ENCODE results near the gene ZNF385B. TPM values are rescaled to one million over a fixed set of nuclear protein-coding genes. Genes with fewer than 3 reads are reported as not detected.

The ZNF385B gene
- total and polyA plus RNA-seq, 9 of the 15 experiments (the other 6 are each of a cell fraction or from before 2014, with no cell fraction given): 0.50 TPM; not detected in 8

DNA sequence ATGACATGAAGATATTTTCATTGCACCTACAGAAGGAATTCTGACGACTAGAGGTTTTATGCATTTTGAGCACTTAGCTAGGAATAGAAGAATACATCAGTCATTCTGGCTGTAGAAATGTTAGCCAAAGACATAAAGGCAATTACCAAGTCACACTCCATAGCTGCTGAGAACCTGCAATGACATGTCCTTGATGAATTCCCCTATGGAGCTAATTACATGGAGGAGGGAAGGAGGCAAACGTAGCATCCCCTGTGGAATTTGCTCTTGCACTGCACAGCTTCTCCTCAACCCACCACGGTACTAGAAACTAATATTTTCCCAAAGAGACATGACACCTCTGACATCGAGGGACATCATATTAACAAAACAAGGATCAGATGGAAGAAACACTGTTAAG lies 422.8 kb downstream of the ZNF385B start:
- ChIA-PET CTCF (ENCODE audit: low intra/inter-chr PET ratio) (no interaction called here), POLR2A (interaction anchor here (0.9 kb wide), 1 partner anchor 16 kb away, joined by 4 read pairs; no protein-coding TSS in a partner anchor)
- H3K27ac ChIP-seq (ENCODE audit: extremely low read depth, low read depth, low read length): no peak overlapping the region
- no peaks in the 10 kb centered on the region for H4K20me1 ChIP-seq (replicated peaks; ENCODE audit: control insufficient read depth, insufficient read depth, low read length)
- no peaks in the 10 kb centered on the region for H3K4me1 ChIP-seq (replicated peaks in 1 of 2; ENCODE audit: control insufficient read depth in 2 of 2, insufficient read depth in 2 of 2, low read length in 2 of 2)
- FAIRE-seq: no peak
- DNase-seq (ENCODE audit: extremely low read depth in 1 of 4, low spot score in 3 of 4): no peak
- intact Hi-C loops (cut with micrococcal nuclease) (no loop called here), in situ Hi-C loops (cut with MboI) (no loop called here)
- H3K4me3 ChIP-seq: no peak overlapping the region
- H3K9me3 ChIP-seq (replicated peaks; ENCODE audit: control insufficient read depth, insufficient read depth, low read depth, low read length): no peaks in the 10 kb centered on the region
- no peak overlapping the region for H3K9ac ChIP-seq (ENCODE audit: insufficient read depth in 1 of 2, low read depth in 2 of 2, low read length in 2 of 2)
- H3K79me2 ChIP-seq (ENCODE audit: control insufficient read depth, insufficient read depth, low read length): no peaks in the 10 kb centered on the region
- no peaks in the 10 kb centered on the region for H3K36me3 ChIP-seq (ENCODE audit: control insufficient read depth, insufficient read depth, low read length)
- no TSS peak for BruUV-seq (replicated peaks)
- no peak for ATAC-seq
- no peak overlapping the region for H3K4me2 ChIP-seq (ENCODE audit: insufficient read depth, low read length)
- no peak overlapping the region for H2AFZ ChIP-seq (ENCODE audit: low read depth, low read length)
- no peaks in the 10 kb centered on the region for H3K27me3 ChIP-seq (ENCODE audit: control insufficient read depth in 2 of 2, insufficient read depth in 2 of 2, low read length in 2 of 2)
- WGBS (ENCODE audit: insufficient coverage, low coverage, missing lambda C conversion rate): 1% methylated on average over 4 of the region's 4 CpGs
- no peaks in the 10 kb centered on the region for H3K9me1 ChIP-seq (ENCODE audit: control insufficient read depth, insufficient read depth, low read length)
- no peak for TF ChIP-seq ZNF23 (CRISPR knock-in tag; IDR thresholded peaks at IDR 0.05)
- TF ChIP-seq KLF6 (CRISPR knock-in tag; IDR thresholded peaks at IDR 0.05; ENCODE audit: borderline replicate concordance): no peak
- no peak for TF ChIP-seq ZNF140 (CRISPR knock-in tag; IDR thresholded peaks at IDR 0.05)
- TF ChIP-seq, protein P1, sequence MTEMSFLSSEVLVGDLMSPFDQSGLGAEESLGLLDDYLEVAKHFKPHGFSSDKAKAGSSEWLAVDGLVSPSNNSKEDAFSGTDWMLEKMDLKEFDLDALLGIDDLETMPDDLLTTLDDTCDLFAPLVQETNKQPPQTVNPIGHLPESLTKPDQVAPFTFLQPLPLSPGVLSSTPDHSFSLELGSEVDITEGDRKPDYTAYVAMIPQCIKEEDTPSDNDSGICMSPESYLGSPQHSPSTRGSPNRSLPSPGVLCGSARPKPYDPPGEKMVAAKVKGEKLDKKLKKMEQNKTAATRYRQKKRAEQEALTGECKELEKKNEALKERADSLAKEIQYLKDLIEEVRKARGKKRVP (CRISPR knock-in tag; IDR thresholded peaks at IDR 0.05): no peak
- TF ChIP-seq CREBBP (IDR thresholded peaks at IDR 0.05; ENCODE audit: low read depth, low read length): no peak
- TF ChIP-seq, protein P2, sequence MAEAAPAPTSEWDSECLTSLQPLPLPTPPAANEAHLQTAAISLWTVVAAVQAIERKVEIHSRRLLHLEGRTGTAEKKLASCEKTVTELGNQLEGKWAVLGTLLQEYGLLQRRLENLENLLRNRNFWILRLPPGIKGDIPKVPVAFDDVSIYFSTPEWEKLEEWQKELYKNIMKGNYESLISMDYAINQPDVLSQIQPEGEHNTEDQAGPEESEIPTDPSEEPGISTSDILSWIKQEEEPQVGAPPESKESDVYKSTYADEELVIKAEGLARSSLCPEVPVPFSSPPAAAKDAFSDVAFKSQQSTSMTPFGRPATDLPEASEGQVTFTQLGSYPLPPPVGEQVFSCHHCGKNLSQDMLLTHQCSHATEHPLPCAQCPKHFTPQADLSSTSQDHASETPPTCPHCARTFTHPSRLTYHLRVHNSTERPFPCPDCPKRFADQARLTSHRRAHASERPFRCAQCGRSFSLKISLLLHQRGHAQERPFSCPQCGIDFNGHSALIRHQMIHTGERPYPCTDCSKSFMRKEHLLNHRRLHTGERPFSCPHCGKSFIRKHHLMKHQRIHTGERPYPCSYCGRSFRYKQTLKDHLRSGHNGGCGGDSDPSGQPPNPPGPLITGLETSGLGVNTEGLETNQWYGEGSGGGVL (CRISPR knock-in tag; IDR thresholded peaks at IDR 0.05): no peak
- TF ChIP-seq, protein P3, sequence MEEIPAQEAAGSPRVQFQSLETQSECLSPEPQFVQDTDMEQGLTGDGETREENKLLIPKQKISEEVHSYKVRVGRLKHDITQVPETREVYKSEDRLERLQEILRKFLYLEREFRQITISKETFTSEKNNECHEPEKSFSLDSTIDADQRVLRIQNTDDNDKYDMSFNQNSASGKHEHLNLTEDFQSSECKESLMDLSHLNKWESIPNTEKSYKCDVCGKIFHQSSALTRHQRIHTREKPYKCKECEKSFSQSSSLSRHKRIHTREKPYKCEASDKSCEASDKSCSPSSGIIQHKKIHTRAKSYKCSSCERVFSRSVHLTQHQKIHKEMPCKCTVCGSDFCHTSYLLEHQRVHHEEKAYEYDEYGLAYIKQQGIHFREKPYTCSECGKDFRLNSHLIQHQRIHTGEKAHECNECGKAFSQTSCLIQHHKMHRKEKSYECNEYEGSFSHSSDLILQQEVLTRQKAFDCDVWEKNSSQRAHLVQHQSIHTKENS (CRISPR knock-in tag; IDR thresholded peaks at IDR 0.05): no peak
- no peak for TF ChIP-seq HDGF (IDR thresholded peaks at IDR 0.05)
